HG03520 (cell line): Measurements from ENCODE around the gene SLC25A46.
"Not testable (repeated sequence)": the region's sequence is repeated elsewhere in the genome, so short reads cannot be mapped to it uniquely, and the experiment has no call there.

Experiments
- ATAC-seq: cut with Tn5 transposase; IDR thresholded peaks from one replicate; pipeline ENCODE4 v1.9.1; 2021; ENCODE audit warnings: mild to moderate bottlenecking, moderate library complexity; ENCODE audit not compliant: unreplicated experiment

SLC25A46 gene

DNA sequence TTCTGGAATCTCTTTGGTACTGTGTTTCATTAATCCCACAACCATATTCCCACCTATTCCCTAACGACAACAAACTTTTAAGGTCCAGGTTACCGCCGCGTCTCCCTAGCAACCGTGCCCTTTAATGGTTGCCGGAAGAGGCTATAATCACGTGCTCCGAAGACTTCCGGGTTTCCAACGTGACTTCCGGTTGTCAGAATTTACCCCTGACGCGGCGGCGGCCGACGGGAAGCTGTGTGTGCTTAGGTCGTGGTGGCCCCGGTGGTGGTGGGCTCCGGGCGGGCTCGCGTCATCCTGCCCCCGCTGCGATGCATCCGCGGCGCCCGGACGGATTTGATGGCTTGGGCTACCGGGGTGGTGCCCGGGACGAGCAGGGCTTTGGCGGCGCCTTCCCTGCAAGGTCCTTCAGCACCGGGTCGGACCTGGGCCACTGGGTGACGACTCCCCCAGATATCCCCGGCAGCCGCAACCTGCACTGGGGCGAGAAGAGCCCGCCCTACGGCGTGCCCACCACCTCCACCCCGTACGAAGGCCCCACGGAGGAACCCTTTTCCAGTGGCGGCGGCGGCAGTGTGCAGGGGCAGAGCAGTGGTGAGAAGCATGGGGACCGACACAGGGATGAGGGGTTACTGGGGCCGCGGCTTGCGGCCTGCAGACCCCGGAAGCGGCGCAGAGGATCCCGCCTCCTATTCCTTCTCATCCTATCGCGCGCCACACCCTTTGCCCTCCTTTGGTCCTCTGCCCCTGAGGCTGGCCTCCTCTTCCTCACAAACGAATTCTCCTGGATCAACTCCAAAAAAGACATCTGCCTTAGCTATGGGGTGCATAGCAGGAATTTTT lies at the start of gene SLC25A46:
Gene SLC25A46 (plus strand): TSS at position 196 of the 840 bp plus-strand sequence. CDS start 113 bp downstream, at position 309.
- peak; percentile 94 for ATAC-seq

DNA sequence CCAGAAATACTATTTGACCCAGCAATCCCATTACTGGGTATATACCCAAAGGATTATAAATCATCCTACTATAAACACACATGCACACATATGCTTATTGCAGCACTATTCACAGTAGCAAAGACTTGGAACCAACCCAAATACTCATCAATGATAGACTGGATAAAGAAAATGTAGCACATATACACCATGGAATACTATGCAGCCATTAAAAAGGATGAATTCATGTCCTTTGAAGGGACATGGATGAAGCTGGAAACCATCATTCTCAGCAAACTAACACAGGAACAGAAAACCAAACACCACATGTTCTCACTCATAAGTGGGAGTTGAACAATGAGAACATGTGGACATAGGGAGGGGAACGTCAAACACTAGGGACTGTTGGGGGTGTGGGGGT lies 48.2 kb upstream of the SLC25A46 start:
- not testable (repeated sequence) for ATAC-seq

DNA sequence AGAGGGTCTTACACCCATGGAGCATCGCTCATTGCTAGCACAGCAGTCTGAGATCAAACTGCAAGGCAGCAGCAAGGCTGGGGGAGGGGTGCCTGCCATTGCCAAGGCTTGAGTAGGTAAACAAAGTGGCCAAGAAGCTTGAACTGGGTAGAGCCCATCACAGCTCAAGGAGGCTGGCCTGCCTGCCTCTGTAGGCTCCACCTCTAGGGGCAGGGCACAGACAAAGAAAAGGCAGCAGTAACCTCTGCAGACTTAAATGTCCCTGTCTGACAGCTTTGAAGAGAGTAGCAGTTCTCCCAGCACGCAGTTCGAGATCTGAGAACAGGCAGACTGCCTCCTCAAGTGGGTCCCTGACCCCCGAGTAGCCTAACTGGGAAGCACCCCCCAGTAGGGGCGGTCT lies 46.1 kb upstream of the SLC25A46 start:
- not testable (repeated sequence) for ATAC-seq

DNA sequence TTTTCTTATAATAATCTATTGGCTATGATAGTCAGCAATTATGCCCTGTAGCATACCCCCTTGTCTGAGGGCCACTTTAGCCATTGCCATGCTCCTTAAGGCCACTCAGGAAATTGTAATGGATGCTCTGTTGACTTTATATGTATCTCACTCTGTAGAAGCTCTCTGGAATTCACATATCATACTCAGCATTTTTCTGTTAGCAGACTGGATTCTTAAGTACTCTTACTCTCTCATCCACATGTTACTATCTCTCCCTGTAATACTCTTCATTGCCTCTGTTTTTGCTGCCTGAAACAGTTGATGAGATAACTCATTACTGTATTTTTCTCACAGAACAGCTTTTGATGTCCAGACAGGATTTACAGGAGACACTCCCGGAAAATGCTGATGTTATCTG lies 36.5 kb upstream of the SLC25A46 start:
- no peak for ATAC-seq

DNA sequence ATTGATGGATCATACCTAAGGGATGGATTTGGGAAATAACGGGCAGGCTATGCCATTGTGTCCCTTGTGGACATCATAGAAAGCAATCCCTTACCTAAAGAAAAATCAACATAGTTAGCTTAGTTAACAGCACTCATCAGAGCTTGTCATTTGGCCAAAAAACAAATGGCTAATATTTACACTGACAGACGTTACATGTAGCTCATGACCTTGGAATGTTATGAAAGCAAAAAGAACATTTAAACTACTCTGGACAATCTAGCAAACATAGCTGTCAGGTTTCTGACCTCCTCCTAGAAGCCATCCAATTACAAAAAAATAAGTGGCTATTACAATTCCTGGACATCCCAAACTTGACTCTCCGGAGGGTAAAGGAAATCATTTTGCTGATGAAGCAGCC lies 36.1 kb upstream of the SLC25A46 start:
- no peak for ATAC-seq

- no peak for ATAC-seq
Measured at GRCh38 chr5:110703481-110703880, 35.3 kb upstream of the SLC25A46 start.

DNA sequence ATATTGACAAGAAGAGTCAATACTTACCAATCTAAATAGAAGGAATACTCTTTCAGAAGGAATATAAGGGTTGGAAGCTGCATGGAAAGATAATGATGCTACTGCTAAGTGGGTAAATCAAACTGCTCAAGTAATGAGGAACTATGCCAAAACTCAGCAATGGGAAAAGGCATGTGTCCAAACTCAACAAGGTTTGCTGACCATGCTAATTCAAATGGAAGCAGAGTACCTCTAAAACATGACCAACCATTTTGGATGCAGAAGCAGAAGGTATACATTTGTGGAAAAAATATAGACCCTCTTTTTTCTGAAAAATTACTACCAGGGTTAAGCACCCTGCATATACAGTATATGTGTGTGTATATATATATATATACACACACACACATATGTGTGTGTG lies 33.5 kb upstream of the SLC25A46 start:
- ATAC-seq = no peak

DNA sequence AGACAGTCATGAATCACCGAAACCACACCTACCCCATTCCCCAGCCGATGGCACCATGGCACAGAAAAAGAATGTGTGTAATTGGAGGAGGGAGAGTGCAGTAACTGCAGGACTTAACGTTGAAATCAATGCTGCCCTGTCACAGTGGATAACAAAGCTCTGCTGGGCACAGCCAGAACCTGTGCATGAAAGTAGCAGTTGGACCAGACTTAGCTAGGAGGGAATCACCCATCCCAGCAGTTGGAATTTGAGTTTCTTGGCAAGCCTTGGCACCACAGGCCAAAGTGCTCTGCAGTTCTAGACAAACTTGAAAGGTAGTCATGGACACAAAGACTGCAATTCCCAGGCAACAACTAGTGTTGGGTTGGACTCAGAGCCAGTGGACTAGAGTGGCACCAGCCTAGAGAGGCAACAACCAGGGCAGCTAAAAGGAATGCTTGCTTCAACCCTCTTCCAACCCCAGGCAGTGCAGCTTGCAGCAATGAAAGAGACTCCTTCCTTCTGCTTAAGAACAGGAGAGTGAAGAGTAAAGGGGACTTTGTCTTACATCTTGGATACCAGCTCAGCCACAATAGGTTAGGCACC lies 31.5 kb upstream of the SLC25A46 start:
- ATAC-seq = no peak

GRCh38 chr5:110716247-110717245 lies 22.3 kb upstream of the SLC25A46 start:
- ATAC-seq = peak; percentile 71

DNA sequence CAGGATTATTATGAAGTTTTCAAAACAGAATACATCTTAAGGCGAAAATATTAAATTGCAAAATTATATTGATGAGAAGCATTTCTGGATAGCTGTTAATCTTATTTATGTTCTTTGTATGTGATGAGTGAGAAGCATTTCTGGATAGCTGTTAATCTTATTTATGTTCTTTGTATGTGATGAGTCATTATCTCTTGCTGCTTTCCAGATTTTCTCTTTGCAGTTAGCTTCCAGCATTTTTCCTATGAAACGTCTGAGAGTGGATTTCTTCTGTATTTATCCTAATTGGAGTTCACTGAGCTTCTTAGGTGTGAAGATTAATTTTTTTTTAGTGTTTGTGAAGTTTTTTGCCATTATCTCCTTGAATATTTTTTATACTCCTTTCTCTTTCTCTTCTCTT lies 20.5 kb upstream of the SLC25A46 start:
- no peak for ATAC-seq

DNA sequence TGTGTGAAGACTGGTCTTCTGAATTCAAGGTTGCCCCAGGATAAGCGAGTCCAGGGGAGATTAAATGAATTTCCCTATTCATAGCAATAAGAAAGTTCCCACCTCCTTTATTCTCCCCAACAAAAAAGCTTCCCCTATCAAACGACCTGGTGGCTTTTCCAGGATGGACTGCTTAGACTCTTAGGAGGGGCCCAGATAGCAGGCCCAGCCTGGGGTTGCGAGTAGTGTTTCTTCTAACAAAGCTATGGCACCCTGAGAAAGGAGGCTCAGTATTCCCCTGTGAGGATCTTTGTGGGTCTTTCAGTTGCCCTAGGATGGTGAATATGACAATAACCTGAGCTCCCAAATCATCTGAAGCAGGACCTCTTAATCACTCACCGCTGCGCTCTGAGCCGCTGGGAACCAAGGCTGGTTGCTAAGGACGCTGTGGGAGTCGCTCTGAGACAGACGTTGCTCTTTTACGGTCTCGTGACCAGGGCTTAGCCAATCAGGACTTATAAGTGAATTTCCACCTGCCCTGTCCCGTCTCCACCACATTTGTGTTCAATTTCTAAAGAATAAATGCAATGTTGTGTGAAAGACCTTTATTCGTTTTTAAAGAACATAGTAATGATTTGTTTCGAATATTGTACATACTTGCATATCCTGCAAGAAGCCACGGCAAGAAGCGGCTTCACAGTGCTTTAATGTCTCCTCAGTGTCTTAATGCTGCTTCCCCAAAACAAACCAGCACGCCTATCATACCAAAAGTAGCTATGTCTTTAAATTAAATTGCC lies 12.4 kb upstream of the SLC25A46 start, which contains the start of gene TMEM232:
Gene TMEM232 (minus strand): TSS at position 423 of the 776 bp plus-strand sequence. CDS start 59,319 bp downstream, outside the sequence.
- peak; percentile 100 for ATAC-seq

- peak; percentile 40 for ATAC-seq
Measured at GRCh38 chr5:110727025-110727314, 11.8 kb upstream of the SLC25A46 start.

DNA sequence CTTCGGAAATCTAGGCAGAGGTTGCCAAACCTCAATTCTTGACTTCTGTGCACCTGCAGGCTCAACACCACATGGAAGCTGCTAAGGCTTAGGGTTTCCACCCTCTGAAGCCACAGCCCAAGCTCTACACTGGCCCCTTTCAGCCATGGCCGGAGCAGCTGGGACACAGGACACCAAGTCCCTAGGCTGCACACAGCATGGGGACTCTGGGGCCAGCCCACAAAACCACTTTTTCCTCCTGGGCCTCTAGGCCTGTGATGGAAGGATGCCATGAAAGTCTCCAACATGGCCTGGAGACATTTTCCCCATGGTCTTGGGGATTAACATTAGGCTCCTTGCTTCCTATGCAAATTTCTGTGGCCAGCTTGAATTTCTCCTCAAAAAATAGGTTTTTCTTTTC lies 7.3 kb upstream of the SLC25A46 start:
- ATAC-seq = not testable (repeated sequence)

DNA sequence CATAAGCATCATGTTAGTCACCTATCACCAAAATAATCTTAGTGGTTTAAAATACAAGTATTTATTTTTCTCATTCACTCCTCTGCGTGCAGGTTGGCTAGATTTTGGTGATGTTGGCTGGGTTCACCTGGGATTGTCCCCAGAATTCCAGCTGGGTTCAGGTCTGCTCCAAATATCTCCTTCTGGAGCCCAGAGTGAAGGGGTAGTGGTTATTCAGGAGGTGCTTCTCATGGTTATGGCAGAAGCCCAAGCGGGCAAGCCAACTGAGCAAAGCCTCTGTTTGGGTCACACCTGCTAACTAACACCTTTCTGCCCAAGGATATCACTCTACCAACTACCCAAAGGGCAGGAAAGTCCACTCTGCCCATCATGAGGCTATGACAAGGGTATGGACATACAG lies 4.7 kb upstream of the SLC25A46 start:
- ATAC-seq = no peak

GRCh38 chr5:110735556-110735955 lies 3.3 kb upstream of the SLC25A46 start:
- no peak for ATAC-seq

DNA sequence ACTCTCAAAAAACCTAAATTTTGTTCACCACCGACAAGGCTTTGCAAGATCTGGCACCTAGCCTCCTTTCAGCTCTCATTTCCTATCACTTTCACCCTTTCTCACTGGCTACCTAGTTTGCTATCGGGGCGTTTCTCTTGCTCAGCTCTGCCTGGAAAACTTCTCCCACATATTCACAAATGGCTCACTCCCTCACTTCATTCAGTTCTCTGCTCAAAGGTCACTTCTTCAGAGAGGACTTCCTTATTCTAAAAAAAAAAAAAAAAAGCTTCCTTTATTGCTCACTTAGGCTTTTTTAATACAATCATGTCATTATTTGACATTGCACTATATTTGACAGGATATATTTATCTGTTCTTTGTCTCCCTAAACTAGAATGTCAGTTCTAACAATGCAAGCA lies 2.1 kb upstream of the SLC25A46 start:
- no peak for ATAC-seq

DNA sequence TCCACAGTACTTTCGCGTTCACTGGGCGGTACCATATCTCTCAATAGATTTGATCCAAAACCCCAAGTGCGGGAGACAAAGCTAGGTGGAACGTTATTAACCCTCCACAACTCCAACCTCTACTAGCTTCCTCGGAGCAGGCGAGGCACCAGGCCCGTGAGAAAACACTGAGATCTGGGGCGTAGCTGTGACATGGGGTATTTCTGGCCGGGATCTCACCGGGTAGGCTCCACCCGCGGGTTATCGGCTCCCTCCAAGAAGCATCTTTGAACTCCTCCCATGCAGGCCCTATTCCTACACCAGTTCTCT lies 350 bp upstream of the SLC25A46 start:
- peak; percentile 75 for ATAC-seq

DNA sequence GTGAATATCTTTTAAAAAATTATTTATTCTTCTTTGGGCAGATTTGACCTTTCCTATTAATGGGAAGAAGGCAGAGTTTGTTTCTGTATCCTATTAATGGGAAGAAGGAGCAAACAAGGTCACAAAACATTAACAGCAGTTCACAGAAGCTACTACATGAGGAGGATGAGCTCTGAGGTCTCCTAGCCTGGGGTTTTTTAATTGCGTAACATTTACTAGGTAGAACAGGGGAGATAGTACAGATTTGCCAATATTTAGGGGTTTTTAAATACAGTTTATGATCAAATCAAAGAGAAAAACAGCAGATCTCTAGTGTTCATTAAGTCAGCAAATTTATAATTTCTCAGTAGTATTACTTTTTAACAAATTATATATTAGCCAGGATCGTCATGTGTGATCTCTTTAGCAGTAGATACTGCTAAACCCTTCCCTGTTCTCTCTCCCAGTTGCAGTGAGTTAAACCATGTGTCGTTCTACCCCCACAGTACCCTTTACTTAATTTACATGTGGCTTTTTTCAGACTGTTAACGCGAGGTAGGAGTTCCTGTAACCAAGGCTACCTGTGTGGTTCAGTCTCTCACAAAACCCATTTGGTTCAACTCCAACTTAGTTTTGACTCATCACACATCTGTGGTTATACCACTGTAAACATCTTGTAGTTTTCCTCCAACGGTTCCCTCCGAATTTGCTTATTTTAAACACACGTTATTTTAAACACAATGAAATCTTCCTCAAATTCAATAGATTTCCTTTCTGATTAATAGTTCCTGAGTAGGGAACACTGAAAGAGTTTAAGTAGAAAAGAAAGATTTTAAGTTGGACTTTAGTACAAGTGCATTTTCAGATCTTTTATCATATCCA lies 13.3 kb downstream of the SLC25A46 start:
- peak; percentile 96 for ATAC-seq

- ATAC-seq = peak; percentile 10
Measured at GRCh38 chr5:110752953-110753352, 14.1 kb downstream of the SLC25A46 start.

DNA sequence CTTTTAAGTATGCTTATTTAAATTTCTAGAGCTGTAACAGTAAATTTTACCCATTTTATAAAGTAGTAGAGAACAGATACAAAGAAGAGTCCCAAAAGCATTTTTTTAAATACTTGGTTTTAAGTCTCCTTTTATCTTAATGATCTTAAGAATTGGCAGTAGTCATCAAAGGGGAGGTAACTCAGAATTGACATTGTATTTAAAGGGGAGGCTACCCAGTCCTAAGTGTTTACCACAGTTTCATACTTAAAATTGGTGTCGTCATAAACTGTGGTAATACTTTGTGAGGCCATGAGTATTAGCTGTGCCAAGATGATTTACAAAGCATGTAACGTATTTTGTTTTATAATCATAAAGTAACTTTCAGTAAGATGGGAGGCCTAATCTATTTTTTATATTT lies 14.8 kb downstream of the SLC25A46 start:
- no peak for ATAC-seq
